NCI-H1417 treated with DMSO at 0.1 percent for 48 hours (cell line): Measurements from ENCODE around the gene ZNF512.
A peak's percentile ranks its signal among the peaks of the same experiment; 100 is the strongest.
"Not testable (repeated sequence)": the region's sequence is repeated elsewhere in the genome, so short reads cannot be mapped to it uniquely, and the experiment has no call there.

Experiments used
- DNase-seq: peaks from one replicate; lab custom pipeline; 2025; lab: John Stamatoyannopoulos, UW

Gene ZNF512

DNA sequence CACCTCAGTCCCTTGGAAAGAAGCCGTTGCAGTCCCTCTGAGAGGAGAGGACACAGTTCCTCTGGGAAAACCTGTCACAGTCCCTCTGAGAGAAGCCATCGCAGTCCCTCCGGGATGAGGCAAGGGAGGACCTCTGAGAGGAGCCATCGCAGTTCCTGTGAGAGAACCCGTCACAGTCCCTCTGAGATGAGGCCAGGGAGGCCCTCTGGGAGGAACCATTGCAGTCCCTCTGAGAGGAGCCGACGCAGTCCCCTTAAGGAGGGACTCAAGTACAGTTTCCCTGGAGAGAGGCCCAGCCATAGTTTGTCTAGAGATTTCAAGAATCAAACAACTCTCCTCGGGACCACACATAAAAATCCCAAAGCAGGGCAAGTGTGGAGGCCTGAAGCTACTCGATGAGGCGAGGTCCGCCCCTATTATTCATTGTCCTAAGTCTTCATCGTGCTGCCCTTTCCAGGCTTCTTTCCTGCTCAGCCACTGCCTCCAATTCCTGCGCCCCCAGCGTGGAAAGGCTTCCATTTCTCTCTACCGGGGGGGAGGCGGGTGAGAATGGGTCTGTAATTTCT is 630 bp upstream of the ZNF512 start:
- no peak for DNase-seq

DNA sequence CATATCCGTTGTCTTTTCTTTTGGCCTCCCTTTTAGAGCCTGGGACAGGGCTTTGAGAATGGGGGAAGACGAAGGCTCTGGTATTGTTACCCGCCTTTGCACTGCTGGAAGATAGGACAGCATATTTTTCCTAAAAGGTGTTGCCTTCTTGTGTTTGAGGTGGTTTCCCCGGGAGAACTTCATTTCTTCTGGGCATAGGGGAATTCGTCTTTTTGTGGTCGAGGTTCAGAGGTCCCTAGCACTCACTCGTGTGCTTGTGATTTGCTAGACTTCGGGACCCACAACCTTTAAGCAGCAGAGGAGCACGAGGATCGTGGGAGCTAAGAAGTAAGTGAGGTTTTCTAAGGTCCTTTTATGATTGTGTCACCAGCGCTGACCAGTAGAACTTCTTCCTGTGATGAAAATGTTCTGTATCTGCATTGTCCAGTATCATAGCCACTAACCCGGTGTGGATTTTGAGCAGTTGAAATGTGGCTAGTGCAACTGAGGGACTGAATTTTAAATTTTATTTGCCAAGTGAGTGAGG is 611 bp downstream of the ZNF512 start:
- DNase-seq = no peak

DNA sequence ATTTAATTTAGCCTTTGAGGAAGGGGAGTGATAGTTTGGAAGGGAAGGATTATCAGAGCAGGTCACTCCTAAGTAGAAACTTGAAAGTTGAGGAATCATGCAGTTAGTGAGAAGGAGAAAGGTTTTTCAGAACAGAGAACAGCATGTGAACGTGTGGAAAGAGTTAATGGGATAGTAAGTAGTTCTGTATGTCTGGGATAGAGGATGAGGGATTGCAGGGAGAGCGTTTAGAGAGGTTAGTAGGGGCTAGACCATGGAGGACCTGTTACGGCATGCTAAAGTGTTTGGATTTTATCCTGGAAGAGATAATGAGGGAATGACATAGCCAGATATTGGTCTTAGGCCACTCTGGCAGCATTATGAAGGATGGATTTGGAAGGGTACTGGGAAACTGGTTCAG is 1.8 kb downstream of the ZNF512 start:
- DNase-seq = no peak

DNA sequence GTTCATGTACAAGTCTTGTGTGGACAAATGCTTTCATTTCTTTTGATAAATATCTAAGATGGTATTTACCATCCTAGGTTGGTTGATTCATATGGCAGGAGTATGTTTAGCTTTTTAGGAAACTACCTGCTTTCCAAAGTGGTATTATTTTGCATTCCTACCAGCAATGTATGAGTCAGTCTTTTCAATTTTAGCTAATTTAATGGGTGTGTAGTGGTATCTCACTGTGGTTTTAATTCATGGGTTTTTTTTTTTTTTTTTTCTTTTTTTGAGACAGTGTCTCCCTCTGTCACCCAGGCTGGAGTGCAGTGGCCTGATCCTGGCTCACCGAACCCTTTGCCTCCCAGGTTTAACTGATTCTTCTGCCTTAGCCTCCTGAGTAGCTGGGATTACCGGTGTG is 4.2 kb downstream of the ZNF512 start:
- DNase-seq = no peak

DNA sequence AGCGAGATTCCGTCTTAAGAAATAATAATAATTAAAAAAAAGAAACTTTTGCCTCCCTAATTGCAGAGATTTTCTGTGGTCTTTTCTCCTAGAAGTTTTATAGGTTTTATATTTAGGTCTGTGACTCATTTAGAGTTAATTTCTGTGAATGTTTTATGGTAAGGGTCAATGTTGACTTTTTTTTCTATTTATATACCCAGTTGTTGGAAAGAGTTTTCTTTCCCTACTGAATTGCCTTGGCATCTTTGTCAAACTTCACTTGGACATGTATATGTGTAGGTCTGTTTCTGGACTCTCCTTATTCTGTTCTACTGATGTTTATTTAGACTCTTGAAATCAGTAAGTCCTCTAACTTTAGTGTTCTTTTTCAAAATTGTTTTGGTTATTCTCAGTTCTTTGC is 5.5 kb downstream of the ZNF512 start:
- no peak for DNase-seq

DNA sequence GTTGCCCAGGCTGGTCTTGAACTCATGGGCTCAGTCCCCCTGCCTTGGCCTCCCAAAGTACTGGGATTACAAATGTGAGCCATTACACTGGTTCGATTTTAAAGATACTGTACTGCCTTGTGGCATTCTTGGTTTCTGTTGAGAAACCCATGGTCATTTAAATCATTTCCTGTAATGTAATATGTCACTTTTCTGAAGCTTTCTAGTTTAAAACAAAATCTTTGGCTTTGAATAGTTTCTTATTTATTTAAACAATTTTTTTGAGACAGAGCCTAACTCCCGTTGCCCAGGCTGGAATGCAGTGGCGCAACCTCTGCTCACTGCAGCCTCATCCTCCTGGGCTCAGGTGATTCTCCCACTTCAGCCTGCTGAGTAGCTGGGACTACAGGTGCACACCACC is 8.9 kb downstream of the ZNF512 start:
- no peak for DNase-seq

DNA sequence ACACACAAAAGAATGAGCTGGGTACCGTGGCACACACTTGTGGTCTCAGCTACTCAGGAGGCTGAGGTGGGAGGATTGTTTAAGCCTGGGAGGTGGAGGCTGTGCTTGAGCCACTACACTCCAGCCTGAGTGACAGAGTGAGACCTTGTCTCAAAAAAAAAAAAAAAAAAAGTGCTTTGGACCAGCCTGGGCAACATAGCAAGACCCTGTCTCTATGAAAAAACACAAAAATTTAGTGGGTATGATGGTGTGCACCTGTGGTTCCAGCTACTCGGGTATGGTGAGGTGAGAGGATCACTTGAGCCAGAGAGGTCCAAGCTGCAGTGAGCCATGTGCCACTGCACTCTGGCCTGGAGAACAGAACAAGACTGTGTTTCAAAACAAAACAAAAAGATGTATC is 10.4 kb downstream of the ZNF512 start:
- DNase-seq = no peak

DNA sequence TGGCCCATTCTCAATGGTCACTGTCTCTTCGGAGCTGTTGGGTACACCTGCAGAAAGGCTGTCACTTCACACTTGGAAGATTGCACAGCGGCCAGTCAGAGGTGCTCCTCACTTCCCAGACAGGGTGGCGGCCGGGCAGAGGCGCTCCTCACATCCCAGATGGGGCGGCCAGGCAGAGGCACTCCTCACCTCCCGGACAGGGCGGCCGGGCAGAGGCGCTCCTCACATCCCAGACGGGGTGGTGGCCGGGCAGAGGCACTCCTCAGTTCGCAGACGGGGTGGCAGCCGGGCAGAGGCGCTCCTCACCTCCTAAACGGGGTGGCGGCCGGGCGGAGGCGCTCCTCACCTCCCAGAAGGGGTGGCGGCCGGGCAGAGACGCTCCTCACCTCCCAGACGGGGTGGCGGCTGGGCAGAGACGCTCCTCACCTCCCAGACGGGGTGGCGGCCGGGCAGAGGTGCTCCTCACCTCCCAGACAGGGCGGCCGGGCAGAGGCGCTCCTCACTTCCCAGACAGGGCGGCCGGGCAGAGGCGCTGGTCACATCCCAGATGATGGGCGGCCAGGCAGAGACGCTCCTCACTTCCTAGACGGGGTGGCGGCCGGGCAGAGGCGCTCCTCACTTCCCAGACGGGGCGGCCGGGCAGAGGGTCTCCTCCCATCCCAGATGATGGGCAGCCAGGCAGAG is 11.3 kb downstream of the ZNF512 start:
- DNase-seq = not testable (repeated sequence)

DNA sequence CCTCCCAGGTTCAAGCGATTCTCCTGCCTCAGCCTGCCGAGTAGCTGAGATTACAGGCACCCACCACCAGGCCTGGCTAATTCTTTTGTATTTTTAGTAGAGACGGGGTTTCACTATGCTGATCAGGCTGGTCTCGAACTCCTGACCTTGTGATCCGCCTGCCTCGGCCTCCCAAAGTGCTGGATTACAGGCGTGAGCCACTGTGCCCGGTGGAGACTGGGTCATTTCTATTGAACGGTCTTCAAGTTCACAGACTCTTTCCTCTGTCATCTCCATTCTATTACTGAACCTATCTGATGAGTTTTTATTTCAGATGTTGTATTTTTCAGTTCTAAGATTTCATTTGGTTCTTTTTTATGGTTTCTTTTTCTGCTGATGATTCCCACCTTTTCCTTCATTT is 12.6 kb downstream of the ZNF512 start:
- not testable (repeated sequence) for DNase-seq

DNA sequence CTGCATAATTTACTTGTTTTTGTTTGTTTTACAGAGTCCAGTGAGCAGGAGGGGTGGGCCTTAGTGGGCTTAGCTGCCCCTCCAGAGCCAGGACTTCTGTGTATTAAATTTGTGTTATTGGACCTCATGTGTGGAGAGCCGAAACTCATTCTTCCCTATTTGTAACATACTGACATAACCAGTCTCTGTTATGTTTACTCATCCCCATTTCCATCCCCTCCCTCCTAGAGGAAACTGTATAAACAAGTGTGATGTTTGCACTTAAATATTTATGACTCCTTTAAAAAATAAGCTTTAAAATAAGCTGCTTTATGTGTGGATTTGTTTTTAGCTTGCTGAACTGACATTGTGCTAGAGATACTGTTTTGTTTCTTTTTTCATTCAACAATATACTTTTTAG is 13.8 kb downstream of the ZNF512 start:
- DNase-seq = no peak

DNA sequence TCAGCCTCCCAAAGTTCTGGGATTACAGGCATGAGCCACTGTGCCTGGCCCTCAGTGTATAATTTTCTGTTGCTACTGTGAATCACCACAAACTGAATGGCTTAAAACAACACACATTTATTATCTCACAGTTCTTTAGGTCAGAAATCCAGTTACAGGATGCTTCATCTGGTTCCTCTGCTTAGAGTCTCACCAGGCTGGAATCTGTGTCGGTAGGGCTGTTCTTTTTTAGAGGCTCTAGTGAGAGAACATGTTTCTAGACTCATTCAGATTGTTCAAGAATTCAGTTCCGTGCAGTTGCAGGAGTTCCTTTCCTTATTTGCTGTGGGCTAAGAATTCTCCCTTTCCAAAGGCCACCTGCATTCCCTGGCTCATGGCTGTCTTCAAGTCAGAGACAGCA is 23.8 kb downstream of the ZNF512 start:
- no peak for DNase-seq

DNA sequence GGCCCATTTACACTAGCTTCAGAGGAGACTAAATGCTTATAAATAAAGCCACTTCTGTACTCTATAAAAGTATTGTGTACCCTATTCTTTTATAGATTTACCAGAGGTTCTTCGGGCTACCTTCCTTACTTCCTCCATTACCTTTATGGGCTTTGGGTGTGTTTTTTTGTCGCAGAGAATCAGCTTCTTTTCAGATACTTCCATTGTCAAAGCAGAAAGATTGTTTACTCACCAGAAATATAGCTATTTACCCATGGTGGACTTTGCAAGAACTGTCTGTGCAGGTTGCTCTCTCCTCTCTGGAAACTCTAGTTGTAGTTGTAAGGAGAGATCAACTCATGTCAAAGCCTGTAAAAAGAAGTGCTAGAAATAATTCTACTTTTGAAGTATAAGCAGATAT is 31.1 kb downstream of the ZNF512 start:
- DNase-seq = no peak

DNA sequence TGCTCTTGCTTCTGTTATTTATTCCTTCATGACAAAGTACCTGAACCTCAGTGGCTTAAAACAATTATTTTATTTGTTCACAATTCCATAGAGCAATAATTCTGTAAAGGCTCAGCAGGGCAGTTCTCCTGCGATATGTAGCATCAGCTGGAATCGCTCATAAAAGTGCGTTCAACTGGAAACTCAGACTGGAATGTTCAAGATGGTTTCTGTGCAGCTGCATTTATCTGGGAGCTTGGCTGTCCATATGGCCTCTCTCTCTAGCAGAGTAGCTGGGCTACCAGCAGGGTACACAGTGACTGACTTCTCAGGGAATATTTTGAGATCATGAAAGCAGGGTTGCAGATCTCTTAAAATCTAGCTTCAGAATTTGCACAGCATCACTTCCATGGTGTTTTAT is 32.5 kb downstream of the ZNF512 start:
- no peak for DNase-seq

DNA sequence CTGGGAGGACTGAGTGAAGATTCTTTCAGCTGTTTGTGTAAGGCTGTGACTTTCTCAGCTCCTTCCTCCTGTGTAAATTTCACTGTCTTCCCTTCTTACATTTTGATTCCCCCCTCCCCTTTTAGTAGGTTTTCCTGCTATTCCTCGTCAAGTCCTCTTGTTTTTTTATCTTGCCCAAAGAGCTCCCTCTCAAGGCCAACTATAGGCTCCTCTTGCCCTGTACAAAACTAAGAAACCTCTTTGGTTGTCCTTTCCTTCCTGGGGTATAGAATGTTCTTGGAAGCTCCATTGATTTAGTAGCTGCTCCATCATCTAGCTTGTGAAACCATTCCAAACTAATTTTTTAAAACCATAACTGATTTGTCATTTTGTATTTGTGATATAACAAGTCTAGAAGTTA is 38.7 kb downstream of the ZNF512 start:
- no peak for DNase-seq

DNA sequence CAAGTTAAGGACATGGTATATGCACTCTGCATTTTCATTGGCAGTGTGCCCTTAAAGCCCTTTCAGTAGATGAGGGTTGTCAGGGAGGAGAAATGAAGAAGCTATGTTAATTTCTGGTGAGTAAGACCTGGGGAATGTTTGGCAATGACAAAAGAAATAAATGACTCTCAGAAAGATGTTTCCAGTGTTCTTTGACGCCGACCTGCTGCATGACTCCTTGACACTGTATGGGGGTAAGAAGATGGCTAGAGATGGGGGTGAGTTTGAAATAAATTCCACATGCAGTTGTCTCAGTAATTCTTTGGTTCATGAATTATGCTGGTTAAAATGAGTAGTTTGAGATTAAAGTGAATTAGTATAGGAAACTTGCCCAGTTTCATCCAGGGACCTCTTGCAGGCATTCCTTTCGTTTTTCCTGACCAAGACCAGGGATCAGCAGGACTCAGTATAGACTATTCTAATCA is 40.1 kb downstream of the ZNF512 start:
- DNase-seq = no peak

DNA sequence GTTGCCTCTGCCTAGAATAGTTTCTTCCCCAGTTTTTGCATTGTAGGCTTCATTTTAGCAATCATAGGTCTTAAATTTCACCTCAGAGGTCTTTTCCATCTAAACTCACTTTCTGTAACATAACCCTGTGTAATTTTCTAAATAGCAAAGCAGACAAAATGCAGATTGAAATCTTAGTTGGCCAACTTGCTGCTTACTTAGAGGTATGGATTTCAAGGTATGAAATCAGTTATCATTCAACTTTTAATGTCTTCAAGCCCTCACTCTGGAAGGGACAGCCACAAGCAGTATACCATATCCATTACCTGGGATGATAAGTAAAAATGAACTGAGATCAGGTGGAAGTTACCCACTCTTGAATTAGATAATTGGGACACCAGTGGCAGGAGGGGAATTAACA is 42.1 kb downstream of the ZNF512 start:
- DNase-seq = no peak

DNA sequence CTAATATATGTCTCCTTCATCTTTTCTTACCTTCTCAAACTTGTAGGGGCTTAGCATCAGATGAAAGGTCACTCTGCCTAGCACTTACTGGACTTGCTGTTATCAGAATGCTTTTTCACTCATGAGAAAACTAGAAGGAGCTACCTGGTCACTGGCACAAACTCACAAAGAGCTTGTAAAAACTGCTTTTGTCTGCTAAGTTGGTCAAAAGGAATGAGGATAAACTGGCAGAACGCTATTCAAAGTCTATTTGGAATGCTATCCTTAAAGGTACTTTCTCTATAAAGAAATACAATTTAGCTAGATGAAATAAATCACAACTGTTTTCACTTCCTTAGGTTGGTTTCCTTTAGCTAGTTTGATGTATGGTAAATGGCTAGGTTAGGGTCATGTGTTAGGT is 43.5 kb downstream of the ZNF512 start:
- DNase-seq = not testable (repeated sequence)

DNA sequence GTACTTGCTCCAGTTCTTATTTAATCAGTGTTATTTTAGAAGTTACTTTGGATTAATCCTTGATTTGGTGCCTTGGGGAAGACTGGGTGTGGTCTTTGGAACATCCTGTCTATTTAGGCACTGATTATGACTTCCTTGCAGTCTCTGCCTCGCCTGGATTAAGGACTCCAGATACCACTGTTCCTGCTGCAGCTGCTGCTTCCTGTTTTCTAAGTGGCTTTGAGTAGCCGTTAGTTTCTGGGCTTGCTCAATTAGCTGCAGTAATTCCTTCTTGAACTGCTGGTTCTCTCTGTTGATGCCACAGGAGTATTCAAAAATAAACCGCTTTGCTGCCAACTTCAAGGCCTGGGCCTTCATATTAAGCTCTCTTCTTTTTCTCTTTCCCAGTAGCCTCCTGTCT is 44.1 kb downstream of the ZNF512 start:
- not testable (repeated sequence) for DNase-seq

DNA sequence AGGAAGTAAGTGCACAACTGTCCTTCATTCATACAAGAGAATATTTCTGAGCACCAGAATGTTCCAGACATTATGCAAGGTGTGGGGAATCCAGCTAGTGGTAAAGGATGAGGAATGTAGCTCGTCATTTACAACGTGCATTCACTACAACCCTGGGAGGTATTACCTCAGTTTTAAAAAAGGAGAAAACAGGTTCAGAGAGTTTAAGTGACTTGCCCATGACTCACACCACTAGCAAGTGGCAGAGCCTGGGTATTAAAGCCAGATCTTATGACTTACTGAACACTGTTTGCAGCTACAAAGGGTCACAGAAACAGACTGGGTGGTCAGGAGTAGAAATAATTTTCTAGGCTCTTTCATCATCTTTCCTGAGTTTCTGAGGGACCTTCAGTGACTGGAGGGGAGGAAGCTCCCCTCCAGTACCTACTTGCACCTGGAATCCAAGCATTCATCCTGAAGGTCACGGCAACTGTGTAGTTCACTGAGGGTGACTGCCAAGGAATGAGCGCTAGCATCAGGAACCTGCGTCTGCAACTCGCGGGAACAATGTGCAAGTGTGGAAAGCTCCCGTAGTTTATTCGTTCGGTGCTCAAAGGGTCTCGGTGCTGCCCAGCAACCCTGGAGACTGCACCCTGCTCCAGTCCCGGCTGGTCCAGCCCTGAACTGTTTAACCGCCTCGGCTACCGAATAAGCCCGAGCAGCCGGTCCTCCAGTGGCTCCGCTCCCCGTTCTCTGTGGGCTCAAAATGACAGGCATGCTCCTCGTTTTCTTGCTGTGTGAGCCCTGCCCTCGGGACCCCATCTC is 45.3 kb downstream of the ZNF512 start:
- no peak for DNase-seq

DNA sequence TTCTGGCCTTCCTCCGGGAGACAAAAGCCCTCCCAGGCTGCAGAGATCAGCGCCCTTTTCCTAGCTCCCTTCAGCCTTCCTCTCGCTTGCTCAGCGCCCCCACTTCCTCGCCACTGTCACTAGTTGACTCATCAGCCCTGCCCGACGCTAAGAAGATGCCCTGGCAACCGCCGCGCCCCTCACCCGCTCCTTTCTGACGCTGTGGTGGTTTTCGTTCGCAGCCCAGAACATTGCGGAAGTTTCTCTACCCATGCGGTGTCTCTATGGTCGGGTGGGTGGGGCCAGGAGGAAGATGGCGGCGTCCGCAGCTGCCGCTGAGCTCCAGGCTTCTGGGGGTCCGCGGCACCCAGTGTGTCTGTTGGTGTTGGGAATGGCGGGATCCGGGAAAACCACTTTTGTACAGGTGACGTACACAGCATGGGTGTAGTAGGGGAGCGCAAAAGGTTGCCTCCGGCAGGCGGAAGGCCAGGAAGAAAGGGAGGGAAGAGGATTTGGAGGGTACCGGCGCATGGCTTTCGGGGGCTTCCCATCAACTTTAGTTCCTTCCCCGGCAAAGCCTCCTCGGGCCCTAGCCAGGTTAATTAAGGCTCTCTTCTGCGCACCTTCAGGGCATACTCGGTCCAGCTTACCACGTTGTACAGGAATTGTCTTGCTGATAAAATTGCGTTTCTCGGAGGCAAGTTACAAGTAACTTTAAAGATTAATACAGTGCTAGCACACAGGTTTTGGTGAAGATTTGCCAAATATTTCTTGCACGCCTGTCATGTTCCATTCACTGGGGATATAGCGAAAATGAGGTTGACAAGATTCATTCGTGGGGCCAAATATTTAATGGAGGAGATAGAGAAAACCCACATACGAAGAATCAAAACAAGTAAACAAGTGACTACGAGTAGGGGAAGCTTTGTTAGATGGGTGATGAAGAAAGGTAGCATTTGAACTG is 46.2 kb downstream of the ZNF512 start, which contains the start of the genes CCDC121 and GPN1:
Gene CCDC121, minus strand, starts transcription at position 246 of the 943 bp plus-strand sequence. CDS start 1,213 bp downstream, outside the sequence.
Gene GPN1, plus strand, starts transcription at position 284 of the 943 bp plus-strand sequence. Its CDS starts 9 bp downstream, at position 293.
- peak; percentile 71 for DNase-seq

DNA sequence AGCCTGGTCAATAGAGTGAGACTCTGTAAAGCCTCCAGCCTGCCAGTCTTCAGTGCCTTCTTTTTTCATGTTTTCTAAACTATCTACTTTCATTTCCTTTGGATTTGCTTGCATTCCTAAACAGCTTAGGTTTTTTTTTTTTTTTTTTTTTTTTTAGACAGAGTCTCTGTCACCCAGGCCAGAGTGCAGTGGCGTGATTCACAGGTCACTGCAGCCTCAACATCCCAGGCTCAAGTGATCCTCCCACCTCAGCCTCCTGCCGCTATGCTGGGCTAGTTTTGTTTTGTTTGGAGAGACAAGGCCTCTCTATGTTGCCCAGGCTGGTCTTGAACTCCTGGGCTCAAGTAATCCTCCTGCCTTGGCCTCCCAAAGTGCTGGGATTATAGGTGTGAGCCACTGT is 47.4 kb downstream of the ZNF512 start:
- not testable (repeated sequence) for DNase-seq

DNA sequence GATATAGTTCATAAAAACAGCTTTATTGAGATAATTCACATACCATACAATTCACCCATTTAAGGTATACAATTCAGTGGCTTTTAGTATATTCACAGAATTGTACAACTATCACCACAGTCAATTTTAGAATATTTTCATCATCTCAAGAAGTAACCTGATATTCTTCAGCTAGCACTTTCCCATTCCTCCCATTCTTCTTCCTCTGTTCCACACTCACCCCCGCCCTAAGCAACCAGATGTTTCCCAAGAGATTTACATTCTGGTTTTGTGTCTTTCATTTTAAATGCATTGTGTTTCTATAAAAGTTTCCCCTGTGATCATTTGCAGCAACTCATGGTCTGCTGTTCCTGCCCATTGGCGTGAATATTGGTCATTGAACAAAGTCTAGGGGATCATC is 51.4 kb downstream of the ZNF512 start:
- no peak for DNase-seq
